ENCODE measurements around the gene ANOS1. TPM values are rescaled to one million over a fixed set of nuclear protein-coding genes. Genes with fewer than 3 reads are reported as not detected.

Gene ANOS1
- polyA plus RNA-seq, 1 donor from 2014 or later: 0.72 TPM

- no peaks in the 10 kb centered on the region for H3K79me2 ChIP-seq (replicated peaks; ENCODE audit: insufficient read depth, low read length)
- no peaks in the 10 kb centered on the region for H3K9me2 ChIP-seq (ENCODE audit: insufficient read depth, low read length)
- no peaks in the 10 kb centered on the region for H3K27me3 ChIP-seq (ENCODE audit: insufficient read depth, low read depth, low read length)
- no peak overlapping the region for H3K9ac ChIP-seq (ENCODE audit: low read length)
- H3K4me2 ChIP-seq (ENCODE audit: low read length): no peak overlapping the region
- H3K4me3 ChIP-seq (ENCODE audit: low read length): no peak overlapping the region
- no peaks in the 10 kb centered on the region for H3K9me3 ChIP-seq (ENCODE audit: low read length)
- H4K20me1 ChIP-seq (ENCODE audit: insufficient read depth): no peaks in the 10 kb centered on the region
- no peak overlapping the region for H3K27ac ChIP-seq (ENCODE audit: low read length)
- no peak overlapping the region for H2AFZ ChIP-seq (ENCODE audit: low read depth, low read length)
- H3K36me3 ChIP-seq (ENCODE audit: insufficient read depth, low read length): no peaks in the 10 kb centered on the region
- H3F3A ChIP-seq (ENCODE audit: insufficient read depth, low read length, poor library complexity, severe bottlenecking): no peaks in the 10 kb centered on the region
- TF ChIP-seq TAF1 (IDR thresholded peaks at IDR 0.05; ENCODE audit: low read depth) (no peak), RAD21 (conservative IDR thresholded peaks at IDR 0.05) (no peak), MXI1 (conservative IDR thresholded peaks at IDR 0.05; ENCODE audit: poor library complexity, severe bottlenecking) (no peak), POLR2AphosphoS5 (IDR thresholded peaks at IDR 0.05) (no peak), EZH2 (IDR thresholded peaks at IDR 0.05; ENCODE audit: borderline replicate concordance, insufficient read depth, low read length, poor library complexity, severe bottlenecking) (no peak), SMC3 (conservative IDR thresholded peaks at IDR 0.05; ENCODE audit: poor library complexity) (no peak), EP300 (conservative IDR thresholded peaks at IDR 0.05; ENCODE audit: poor library complexity, severe bottlenecking) (no peak)
- TF ChIP-seq, protein P1, sequence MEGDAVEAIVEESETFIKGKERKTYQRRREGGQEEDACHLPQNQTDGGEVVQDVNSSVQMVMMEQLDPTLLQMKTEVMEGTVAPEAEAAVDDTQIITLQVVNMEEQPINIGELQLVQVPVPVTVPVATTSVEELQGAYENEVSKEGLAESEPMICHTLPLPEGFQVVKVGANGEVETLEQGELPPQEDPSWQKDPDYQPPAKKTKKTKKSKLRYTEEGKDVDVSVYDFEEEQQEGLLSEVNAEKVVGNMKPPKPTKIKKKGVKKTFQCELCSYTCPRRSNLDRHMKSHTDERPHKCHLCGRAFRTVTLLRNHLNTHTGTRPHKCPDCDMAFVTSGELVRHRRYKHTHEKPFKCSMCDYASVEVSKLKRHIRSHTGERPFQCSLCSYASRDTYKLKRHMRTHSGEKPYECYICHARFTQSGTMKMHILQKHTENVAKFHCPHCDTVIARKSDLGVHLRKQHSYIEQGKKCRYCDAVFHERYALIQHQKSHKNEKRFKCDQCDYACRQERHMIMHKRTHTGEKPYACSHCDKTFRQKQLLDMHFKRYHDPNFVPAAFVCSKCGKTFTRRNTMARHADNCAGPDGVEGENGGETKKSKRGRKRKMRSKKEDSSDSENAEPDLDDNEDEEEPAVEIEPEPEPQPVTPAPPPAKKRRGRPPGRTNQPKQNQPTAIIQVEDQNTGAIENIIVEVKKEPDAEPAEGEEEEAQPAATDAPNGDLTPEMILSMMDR (IDR thresholded peaks at IDR 0.05; ENCODE audit: poor library complexity, severe bottlenecking): no peak
- TF ChIP-seq, protein P2, sequence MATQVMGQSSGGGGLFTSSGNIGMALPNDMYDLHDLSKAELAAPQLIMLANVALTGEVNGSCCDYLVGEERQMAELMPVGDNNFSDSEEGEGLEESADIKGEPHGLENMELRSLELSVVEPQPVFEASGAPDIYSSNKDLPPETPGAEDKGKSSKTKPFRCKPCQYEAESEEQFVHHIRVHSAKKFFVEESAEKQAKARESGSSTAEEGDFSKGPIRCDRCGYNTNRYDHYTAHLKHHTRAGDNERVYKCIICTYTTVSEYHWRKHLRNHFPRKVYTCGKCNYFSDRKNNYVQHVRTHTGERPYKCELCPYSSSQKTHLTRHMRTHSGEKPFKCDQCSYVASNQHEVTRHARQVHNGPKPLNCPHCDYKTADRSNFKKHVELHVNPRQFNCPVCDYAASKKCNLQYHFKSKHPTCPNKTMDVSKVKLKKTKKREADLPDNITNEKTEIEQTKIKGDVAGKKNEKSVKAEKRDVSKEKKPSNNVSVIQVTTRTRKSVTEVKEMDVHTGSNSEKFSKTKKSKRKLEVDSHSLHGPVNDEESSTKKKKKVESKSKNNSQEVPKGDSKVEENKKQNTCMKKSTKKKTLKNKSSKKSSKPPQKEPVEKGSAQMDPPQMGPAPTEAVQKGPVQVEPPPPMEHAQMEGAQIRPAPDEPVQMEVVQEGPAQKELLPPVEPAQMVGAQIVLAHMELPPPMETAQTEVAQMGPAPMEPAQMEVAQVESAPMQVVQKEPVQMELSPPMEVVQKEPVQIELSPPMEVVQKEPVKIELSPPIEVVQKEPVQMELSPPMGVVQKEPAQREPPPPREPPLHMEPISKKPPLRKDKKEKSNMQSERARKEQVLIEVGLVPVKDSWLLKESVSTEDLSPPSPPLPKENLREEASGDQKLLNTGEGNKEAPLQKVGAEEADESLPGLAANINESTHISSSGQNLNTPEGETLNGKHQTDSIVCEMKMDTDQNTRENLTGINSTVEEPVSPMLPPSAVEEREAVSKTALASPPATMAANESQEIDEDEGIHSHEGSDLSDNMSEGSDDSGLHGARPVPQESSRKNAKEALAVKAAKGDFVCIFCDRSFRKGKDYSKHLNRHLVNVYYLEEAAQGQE (IDR thresholded peaks at IDR 0.05; ENCODE audit: borderline replicate concordance): no peak
Measured at GRCh38 chrX:8629871-8630270, 102.1 kb downstream of the ANOS1 start.

- H3K36me3 ChIP-seq (ENCODE audit: insufficient read depth, low read length): no peaks in the 10 kb centered on the region
- no peaks in the 10 kb centered on the region for H4K20me1 ChIP-seq (ENCODE audit: insufficient read depth)
- no peak overlapping the region for H2AFZ ChIP-seq (ENCODE audit: low read depth, low read length)
- H3K9me2 ChIP-seq (ENCODE audit: insufficient read depth, low read length): no peaks in the 10 kb centered on the region
- no peak for TF ChIP-seq SMC3 (conservative IDR thresholded peaks at IDR 0.05; ENCODE audit: poor library complexity)
- TF ChIP-seq, protein P2 (IDR thresholded peaks at IDR 0.05; ENCODE audit: borderline replicate concordance): no peak
- no peak overlapping the region for H3K9ac ChIP-seq (ENCODE audit: low read length)
- H3K9me3 ChIP-seq (ENCODE audit: low read length): no peaks in the 10 kb centered on the region
- H3K27ac ChIP-seq (ENCODE audit: low read length): no peak overlapping the region
- H3K27me3 ChIP-seq (ENCODE audit: insufficient read depth, low read depth, low read length): no peaks in the 10 kb centered on the region
- no peaks in the 10 kb centered on the region for H3F3A ChIP-seq (ENCODE audit: insufficient read depth, low read length, poor library complexity, severe bottlenecking)
- no peak overlapping the region for H3K4me2 ChIP-seq (ENCODE audit: low read length)
- H3K79me2 ChIP-seq (replicated peaks; ENCODE audit: insufficient read depth, low read length): no peaks in the 10 kb centered on the region
- no peak overlapping the region for H3K4me3 ChIP-seq (ENCODE audit: low read length)
Measured at GRCh38 chrX:8627796-8628195, 104.1 kb downstream of the ANOS1 start.
